C4-2B (cell line): ENCODE measurements around the gene SYT8.

ENCODE experiments used
- CTCF ChIP-seq: fragments of 450-650 bp; conservative IDR thresholded peaks from 2 replicates; pipeline ENCODE4 v1.5.1; 2017; ENCODE audit warnings: mild to moderate bottlenecking
- ZFX ChIP-seq: fragments of 450-650 bp; IDR thresholded peaks from 2 replicates; pipeline ENCODE4 v1.6.1; 2017

GRCh38 chr11:1867381-1867780, 32.6 kb downstream of the SYT8 start:
- TF ChIP-seq CTCF (no peak), ZFX (no peak)
